ENCODE measurements around the gene IFI27L2. TPM values are rescaled to one million over a fixed set of nuclear protein-coding genes. Genes with fewer than 3 reads are reported as not detected.

Gene IFI27L2
- total RNA-seq, 4 donors from 2014 or later = 7.8 to 97.8 (median 23.1) TPM

DNA sequence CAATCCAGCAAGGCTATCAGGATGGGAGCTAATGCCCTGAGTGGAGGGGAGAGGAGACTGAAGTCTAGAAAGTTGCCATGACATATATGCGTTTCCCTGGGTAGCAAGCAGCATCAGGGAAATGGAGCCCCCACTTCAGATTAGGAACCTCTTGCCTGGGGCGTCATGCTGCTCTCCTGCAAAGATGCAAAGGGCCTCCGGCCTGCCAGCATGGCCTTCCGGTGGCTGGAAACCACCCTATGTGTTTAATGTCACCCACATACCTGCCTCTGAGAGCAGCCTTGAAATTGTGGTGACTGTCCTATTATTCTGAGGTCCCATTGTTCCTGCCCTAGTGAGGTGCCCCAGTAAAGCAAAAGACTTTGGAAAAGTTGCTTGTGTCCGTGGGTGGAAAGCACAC, 10.0 kb upstream of the IFI27L2 start:
- 77 to 90% methylated on average over 3 to 5 of the region's 5 CpGs for WGBS, 2 donors
- intact Hi-C loops (cut with DNase I) = loop anchor here (5.0 to 10.0 kb wide), 2 partner anchors 102 to 205 kb away; no protein-coding TSS in a partner anchor

DNA sequence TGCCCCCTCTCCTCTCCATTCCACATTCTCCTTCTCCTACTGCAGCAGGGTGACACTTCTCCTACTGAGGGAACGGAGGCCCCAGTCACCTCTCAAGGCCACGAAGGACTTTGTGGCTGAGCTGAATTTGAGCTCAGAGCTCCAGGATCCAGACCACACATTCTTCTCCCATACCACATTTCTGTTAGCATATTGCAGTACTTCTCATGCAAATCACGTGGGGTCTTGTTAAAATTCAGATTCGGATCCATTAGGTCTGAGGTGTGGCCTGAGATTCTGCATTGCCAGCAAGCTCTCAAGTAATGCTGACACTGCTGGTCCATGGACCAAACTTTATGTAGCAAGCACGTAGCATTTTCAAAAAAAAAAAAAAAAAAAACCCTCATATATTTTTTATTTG, 9.6 kb upstream of the IFI27L2 start:
- Histone ChIP-seq H3K27me3 (no peaks in the 10 kb centered on the region), H3K4me1 (no peaks in the 10 kb centered on the region), H3K36me3 (no peaks in the 10 kb centered on the region), H3K4me3 (replicated peaks in 1 of 3) (no peak overlapping the region), H3K9me3 (no peaks in the 10 kb centered on the region), H3K27ac (no peak overlapping the region)
- intact Hi-C loops (cut with DNase I) = loop anchor here (5.0 to 10.0 kb wide), 2 partner anchors 102 to 204 kb away; no protein-coding TSS in a partner anchor
- 72 to 88% methylated on average over 5 of the region's 5 CpGs for WGBS, 2 donors
- no peak for DNase-seq
- TF ChIP-seq POLR2A (IDR thresholded peaks at IDR 0.05) = no peak
- TF ChIP-seq, protein P1, sequence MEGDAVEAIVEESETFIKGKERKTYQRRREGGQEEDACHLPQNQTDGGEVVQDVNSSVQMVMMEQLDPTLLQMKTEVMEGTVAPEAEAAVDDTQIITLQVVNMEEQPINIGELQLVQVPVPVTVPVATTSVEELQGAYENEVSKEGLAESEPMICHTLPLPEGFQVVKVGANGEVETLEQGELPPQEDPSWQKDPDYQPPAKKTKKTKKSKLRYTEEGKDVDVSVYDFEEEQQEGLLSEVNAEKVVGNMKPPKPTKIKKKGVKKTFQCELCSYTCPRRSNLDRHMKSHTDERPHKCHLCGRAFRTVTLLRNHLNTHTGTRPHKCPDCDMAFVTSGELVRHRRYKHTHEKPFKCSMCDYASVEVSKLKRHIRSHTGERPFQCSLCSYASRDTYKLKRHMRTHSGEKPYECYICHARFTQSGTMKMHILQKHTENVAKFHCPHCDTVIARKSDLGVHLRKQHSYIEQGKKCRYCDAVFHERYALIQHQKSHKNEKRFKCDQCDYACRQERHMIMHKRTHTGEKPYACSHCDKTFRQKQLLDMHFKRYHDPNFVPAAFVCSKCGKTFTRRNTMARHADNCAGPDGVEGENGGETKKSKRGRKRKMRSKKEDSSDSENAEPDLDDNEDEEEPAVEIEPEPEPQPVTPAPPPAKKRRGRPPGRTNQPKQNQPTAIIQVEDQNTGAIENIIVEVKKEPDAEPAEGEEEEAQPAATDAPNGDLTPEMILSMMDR (IDR thresholded peaks at IDR 0.05) = no peak

More for the DNA sequence above, 10.0 kb upstream of the IFI27L2 start:
- Histone ChIP-seq H3K27ac (no peak overlapping the region), H3K9me3 (no peaks in the 10 kb centered on the region), H3K36me3 (no peaks in the 10 kb centered on the region), H3K27me3 (no peaks in the 10 kb centered on the region), H3K4me3 (replicated peaks in 1 of 3) (no peak overlapping the region), H3K4me1 (no peaks in the 10 kb centered on the region)
- no peak for DNase-seq
- TF ChIP-seq, protein P1 (IDR thresholded peaks at IDR 0.05) = no peak
- no peak for TF ChIP-seq POLR2A (IDR thresholded peaks at IDR 0.05)

DNA sequence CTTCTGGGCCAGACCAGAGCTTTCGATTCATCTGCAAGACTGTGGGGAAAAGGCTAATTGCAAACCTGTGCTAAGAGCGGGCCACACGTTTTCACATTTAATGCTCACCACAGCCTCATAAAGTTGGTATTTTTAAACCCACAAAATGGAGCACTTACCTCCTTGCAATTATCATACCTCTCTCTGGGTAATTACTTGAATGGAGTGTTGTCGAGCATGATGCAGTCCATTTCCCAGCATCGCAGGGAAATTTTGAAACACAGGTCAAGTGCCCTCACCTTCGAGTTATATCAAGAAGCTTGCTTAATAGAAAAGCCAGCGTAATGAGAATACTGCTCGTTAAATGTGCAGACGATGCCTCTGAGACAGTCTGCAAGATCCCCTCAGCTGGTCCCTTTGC, 8.8 kb upstream of the IFI27L2 start:
- Histone ChIP-seq H3K27me3 (no peaks in the 10 kb centered on the region), H3K4me1 (no peaks in the 10 kb centered on the region), H3K9me3 (no peaks in the 10 kb centered on the region), H3K36me3 (no peaks in the 10 kb centered on the region), H3K27ac (no peak overlapping the region), H3K4me3 (replicated peaks in 1 of 3) (no peak overlapping the region)
- no peak for DNase-seq
- TF ChIP-seq, protein P1 (IDR thresholded peaks at IDR 0.05) = no peak
- TF ChIP-seq POLR2A (IDR thresholded peaks at IDR 0.05) = no peak
- WGBS, 2 donors = 67 to 68% methylated on average over 9 of the region's 9 CpGs
- intact Hi-C loops (cut with DNase I) = loop anchor here (5.0 to 10.0 kb wide), 2 partner anchors 101 to 203 kb away; no protein-coding TSS in a partner anchor

DNA sequence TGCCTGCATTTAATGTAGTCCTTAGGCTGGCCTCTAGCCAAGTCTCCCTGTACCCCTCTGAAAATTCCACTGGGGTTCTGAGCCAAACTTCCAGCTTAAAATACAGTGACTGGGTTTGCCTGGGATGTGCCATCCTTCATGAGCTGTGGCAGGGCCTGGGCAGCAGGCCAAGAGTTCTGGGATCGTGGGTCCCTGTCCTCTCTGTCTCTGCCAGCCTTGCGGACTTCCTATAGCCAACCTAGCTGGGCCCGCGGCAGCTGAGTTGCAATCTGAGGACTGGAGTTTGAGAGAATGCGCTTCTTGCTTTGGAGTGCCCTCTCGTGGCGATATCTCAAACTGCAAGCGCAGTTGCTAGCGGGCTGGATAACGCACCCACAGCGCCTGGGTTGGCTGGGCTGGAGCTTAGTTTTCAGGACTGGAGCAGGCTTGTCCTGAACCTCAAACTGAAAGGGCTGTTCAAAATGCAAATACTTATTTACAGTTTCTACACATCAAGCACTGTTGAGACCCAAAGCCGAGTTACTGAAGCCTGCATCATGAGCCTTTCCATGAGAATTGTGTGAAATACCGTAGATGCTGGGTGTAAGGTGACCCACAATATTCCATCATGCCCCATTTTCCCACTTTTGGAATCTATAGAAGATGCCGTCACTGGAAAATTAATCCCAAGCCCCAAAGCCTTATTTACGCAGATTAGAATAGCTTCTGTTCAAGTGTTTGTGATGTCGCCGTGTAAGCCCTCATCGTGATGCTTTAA, 7.3 kb upstream of the IFI27L2 start:
- WGBS, 2 donors = 33 to 50% methylated on average over 12 to 17 of the region's 18 CpGs
- no peaks in the 10 kb centered on the region for H3K9me3 ChIP-seq
- H3K4me1 ChIP-seq = no peaks in the 10 kb centered on the region
- TF ChIP-seq, protein P1 (IDR thresholded peaks at IDR 0.05) = peak; percentile 85 to 97 (median 92)
- TF ChIP-seq POLR2A (IDR thresholded peaks at IDR 0.05) = no peak
- no peaks in the 10 kb centered on the region for H3K27me3 ChIP-seq
- intact Hi-C loops (cut with DNase I) = loop anchor here (5.0 to 10.0 kb wide), 2 partner anchors 99 to 202 kb away; no protein-coding TSS in a partner anchor
- no peaks in the 10 kb centered on the region for H3K36me3 ChIP-seq
- H3K27ac ChIP-seq = no peak overlapping the region
- peak; percentile 86 to 88 for DNase-seq
- H3K4me3 ChIP-seq (replicated peaks in 1 of 3) = no peak overlapping the region

DNA sequence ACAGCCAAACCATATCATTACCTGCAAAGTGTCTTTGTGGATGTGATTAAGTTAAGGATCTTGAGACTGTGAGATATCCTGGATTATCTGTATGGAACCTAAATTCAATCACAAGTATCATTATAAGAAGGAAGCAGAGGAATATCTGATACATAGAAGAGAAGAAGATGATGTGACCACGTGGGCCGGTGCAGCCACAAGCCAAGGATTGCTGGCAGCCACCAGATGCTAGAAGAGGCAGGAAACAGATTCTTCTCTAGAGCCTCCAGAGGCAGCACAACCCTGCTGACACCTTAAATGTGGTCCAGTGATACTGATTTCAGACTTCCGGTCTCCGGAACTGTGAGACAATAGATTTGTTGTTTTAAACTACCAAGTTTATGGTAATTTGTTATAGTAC, 6.1 kb upstream of the IFI27L2 start:
- intact Hi-C loops (cut with DNase I) = loop anchor here (5.0 to 10.0 kb wide), 2 partner anchors 98 to 201 kb away; no protein-coding TSS in a partner anchor
- Histone ChIP-seq H3K4me1 (peaks cover 0 to under 1% of the 10 kb centered on the region in 2 donors), H3K9me3 (no peaks in the 10 kb centered on the region), H3K4me3 (replicated peaks in 1 of 3) (no peak overlapping the region), H3K27me3 (no peaks in the 10 kb centered on the region), H3K27ac (no peak overlapping the region), H3K36me3 (no peaks in the 10 kb centered on the region)
- DNase-seq = no peak
- TF ChIP-seq, protein P1 (IDR thresholded peaks at IDR 0.05) = no peak
- TF ChIP-seq POLR2A (IDR thresholded peaks at IDR 0.05) = no peak
- 66 to 77% methylated on average over 4 of the region's 4 CpGs for WGBS, 2 donors

Data from thyroid gland (tissue), 4 donors.